H1 (cell line): ENCODE measurements around the gene B3GNT2. TPM values are rescaled to one million over a fixed set of nuclear protein-coding genes. Genes with fewer than 3 reads are reported as not detected.

Experiments
- CREB1 ChIP-seq: IDR thresholded peaks from 2 replicates; pipeline ENCODE4 v1.6.1; 2012; ENCODE audit warnings: inconsistent platforms
- HDAC6 ChIP-seq: IDR thresholded peaks from one replicate; pipeline ENCODE4 v1.7.1; 2012; ENCODE audit warnings: low read depth, mild to moderate bottlenecking, inconsistent platforms, low read length, moderate library complexity
- RAD21 ChIP-seq, 2 experiments: IDR thresholded peaks in 1 of 2; conservative IDR thresholded peaks in 1 of 2; 2 replicates each; pipeline ENCODE4 v1.6.1; 2011; ENCODE audit warnings: low read depth in 2 of 2, low read length in 2 of 2, improper control_type of control experiment in 1 of 2, inconsistent platforms in 1 of 2, mild to moderate bottlenecking in 1 of 2, moderate library complexity in 1 of 2
- SP4 ChIP-seq: IDR thresholded peaks from 2 replicates; pipeline ENCODE4 v1.6.1; 2012; ENCODE audit warnings: low read length, inconsistent platforms
- ZNF274 ChIP-seq: IDR thresholded peaks from 2 replicates; pipeline ENCODE4 v1.7.0; 2012; ENCODE audit warnings: low read length, borderline replicate concordance; ENCODE audit errors: extremely low read depth
- polyA plus RNA-seq, 7 experiments: library from polyadenylated mRNA; depleted of rRNA in 3 of 7; stranded (reverse) in 5 of 7; unstranded in 2 of 7; fragments of >200 nt in 5 of 7; fragments of 200-250 nt in 2 of 7; gene quantifications; 1 replicate in 5 of 7; 2 replicates in 1 of 7; 4 replicates in 1 of 7; pipeline versions ENCODE4 v1.2.1 to v1.2.3, GENCODE V29; 2011 to 2013; ENCODE audit warnings: missing spikeins in 2 of 7, mixed read lengths in 2 of 7
- total RNA-seq: library from RNA; stranded (reverse); fragmentation: NEBNext Ultra II Directional; extraction: Animal tissue kit (Norgen Biotek cat#: 25700); gene quantifications from 2 replicates; pipeline ENCODE4 v1.2.1, GENCODE V29; 2021
- TF ChIP-seq, protein P1 (sequence below): fragments of 300-600 bp; sonication (generic); IDR thresholded peaks from 2 replicates; pipeline ENCODE4 v1.7.1; 2012; ENCODE audit warnings: low read length, moderate library complexity, mild to moderate bottlenecking, inconsistent platforms; ENCODE audit not compliant: insufficient replicate concordance

B3GNT2 gene
- total and polyA plus RNA-seq, 2 of the 8 experiments (the other 6 are each of a cell fraction or from before 2014, with no cell fraction given), result 20.1 to 40.8 TPM

DNA sequence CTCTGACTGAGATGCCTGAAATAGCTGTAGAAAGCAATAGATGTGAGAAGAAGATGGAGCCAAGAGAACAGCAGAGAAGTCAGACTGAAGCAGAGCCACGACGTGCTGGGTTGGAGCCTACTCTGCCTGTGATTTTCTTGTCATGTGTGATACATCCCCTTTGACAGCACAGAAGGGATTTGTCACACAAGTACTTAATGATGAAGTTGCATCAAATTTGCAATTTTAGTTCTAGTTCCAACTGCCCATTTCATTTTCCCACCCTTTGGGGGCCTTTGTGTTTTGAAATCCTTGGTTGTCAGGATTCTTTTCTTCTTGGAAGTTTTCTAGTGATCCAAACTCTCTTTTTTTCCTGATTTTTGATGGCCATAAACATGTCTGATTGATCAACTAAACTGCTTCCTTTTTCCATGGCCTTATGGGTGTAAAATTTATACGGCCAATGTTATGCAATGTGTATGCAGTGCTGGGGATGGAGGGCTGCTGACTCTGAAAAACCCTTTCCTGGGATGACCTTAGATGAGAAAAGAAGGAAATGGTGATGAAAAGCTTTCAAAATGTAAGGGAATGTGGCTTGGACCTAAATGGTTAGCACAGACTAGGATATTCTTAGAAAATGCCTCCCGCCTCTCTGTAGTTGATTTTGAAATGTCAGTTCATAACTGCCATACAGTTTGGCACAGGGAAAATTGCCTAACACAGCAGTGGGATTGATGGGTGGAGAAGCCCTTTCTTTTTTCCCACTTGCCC is 9.6 kb upstream of the B3GNT2 start (continued):
- TF ChIP-seq, protein P1, sequence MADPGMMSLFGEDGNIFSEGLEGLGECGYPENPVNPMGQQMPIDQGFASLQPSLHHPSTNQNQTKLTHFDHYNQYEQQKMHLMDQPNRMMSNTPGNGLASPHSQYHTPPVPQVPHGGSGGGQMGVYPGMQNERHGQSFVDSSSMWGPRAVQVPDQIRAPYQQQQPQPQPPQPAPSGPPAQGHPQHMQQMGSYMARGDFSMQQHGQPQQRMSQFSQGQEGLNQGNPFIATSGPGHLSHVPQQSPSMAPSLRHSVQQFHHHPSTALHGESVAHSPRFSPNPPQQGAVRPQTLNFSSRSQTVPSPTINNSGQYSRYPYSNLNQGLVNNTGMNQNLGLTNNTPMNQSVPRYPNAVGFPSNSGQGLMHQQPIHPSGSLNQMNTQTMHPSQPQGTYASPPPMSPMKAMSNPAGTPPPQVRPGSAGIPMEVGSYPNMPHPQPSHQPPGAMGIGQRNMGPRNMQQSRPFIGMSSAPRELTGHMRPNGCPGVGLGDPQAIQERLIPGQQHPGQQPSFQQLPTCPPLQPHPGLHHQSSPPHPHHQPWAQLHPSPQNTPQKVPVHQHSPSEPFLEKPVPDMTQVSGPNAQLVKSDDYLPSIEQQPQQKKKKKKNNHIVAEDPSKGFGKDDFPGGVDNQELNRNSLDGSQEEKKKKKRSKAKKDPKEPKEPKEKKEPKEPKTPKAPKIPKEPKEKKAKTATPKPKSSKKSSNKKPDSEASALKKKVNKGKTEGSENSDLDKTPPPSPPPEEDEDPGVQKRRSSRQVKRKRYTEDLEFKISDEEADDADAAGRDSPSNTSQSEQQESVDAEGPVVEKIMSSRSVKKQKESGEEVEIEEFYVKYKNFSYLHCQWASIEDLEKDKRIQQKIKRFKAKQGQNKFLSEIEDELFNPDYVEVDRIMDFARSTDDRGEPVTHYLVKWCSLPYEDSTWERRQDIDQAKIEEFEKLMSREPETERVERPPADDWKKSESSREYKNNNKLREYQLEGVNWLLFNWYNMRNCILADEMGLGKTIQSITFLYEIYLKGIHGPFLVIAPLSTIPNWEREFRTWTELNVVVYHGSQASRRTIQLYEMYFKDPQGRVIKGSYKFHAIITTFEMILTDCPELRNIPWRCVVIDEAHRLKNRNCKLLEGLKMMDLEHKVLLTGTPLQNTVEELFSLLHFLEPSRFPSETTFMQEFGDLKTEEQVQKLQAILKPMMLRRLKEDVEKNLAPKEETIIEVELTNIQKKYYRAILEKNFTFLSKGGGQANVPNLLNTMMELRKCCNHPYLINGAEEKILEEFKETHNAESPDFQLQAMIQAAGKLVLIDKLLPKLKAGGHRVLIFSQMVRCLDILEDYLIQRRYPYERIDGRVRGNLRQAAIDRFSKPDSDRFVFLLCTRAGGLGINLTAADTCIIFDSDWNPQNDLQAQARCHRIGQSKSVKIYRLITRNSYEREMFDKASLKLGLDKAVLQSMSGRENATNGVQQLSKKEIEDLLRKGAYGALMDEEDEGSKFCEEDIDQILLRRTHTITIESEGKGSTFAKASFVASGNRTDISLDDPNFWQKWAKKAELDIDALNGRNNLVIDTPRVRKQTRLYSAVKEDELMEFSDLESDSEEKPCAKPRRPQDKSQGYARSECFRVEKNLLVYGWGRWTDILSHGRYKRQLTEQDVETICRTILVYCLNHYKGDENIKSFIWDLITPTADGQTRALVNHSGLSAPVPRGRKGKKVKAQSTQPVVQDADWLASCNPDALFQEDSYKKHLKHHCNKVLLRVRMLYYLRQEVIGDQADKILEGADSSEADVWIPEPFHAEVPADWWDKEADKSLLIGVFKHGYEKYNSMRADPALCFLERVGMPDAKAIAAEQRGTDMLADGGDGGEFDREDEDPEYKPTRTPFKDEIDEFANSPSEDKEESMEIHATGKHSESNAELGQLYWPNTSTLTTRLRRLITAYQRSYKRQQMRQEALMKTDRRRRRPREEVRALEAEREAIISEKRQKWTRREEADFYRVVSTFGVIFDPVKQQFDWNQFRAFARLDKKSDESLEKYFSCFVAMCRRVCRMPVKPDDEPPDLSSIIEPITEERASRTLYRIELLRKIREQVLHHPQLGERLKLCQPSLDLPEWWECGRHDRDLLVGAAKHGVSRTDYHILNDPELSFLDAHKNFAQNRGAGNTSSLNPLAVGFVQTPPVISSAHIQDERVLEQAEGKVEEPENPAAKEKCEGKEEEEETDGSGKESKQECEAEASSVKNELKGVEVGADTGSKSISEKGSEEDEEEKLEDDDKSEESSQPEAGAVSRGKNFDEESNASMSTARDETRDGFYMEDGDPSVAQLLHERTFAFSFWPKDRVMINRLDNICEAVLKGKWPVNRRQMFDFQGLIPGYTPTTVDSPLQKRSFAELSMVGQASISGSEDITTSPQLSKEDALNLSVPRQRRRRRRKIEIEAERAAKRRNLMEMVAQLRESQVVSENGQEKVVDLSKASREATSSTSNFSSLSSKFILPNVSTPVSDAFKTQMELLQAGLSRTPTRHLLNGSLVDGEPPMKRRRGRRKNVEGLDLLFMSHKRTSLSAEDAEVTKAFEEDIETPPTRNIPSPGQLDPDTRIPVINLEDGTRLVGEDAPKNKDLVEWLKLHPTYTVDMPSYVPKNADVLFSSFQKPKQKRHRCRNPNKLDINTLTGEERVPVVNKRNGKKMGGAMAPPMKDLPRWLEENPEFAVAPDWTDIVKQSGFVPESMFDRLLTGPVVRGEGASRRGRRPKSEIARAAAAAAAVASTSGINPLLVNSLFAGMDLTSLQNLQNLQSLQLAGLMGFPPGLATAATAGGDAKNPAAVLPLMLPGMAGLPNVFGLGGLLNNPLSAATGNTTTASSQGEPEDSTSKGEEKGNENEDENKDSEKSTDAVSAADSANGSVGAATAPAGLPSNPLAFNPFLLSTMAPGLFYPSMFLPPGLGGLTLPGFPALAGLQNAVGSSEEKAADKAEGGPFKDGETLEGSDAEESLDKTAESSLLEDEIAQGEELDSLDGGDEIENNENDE, result no peak
- TF ChIP-seq HDAC6, result no peak
- no peak for TF ChIP-seq SP4
- no peak for TF ChIP-seq ZNF274
- no peak for TF ChIP-seq RAD21 (IDR thresholded peaks at IDR 0.05 in 1 of 2, conservative IDR thresholded peaks at IDR 0.05 in 1 of 2; ENCODE audit: low read depth in 2 of 2, low read length in 2 of 2)
- TF ChIP-seq CREB1, result no peak
